AG04450 (cell line): ENCODE results near the gene UBE2F. TPM values are rescaled to one million over a fixed set of nuclear protein-coding genes. Genes with fewer than 3 reads are reported as not detected.

Source experiments
- CTCF ChIA-PET: fragments of 300-600, 350-600 bp; formaldehyde crosslinking; extraction: SDS; loops from one replicate; lab custom pipeline; 2022; ENCODE audit warnings: antibody characterized with exemption, inconsistent platforms; lab: Charles Lee
- POLR2A ChIA-PET: fragments of 350-600 bp; formaldehyde crosslinking; extraction: SDS; loops from one replicate; lab custom pipeline; 2021; ENCODE audit warnings: antibody characterized with exemption, inconsistent platforms; lab: Yijun Ruan, JAX
- DNase-seq: peaks from one replicate; pipeline ENCODE4 v3.0.0-alpha.2; 2011; ENCODE audit warnings: low read depth, low spot score
- H3K27ac ChIP-seq: one replicate; pipeline ENCODE4 v1.5.1; 2012; ENCODE audit warnings: low read depth, low read length, control low read depth
- H3K27me3 ChIP-seq: one replicate; pipeline ENCODE4 v1.6.0; 2012; ENCODE audit warnings: low read length; ENCODE audit not compliant: control insufficient read depth, insufficient read depth
- H3K4me3 ChIP-seq: 2 replicates; pipeline ENCODE4 v1.5.1; 2011; ENCODE audit warnings: mild to moderate bottlenecking, low read depth, low read length, control low read depth
- H3K9me3 ChIP-seq: 2 replicates; pipeline ENCODE4 v1.5.1; 2012; ENCODE audit warnings: low read length; ENCODE audit not compliant: control insufficient read depth, insufficient read depth
- CTCF ChIP-seq: IDR thresholded peaks from 2 replicates; pipeline ENCODE4 v1.5.1; 2011; ENCODE audit warnings: low read depth, low read length, control low read depth, inconsistent platforms
- polyA plus RNA-seq: library from polyadenylated mRNA; depleted of rRNA; stranded (reverse); fragments of >200 nt; gene quantifications from 2 replicates; pipeline ENCODE4 v1.2.3, GENCODE V29; 2011

Gene UBE2F
- polyA plus RNA-seq, 1 experiment, result 119 TPM

GRCh38 chr2:238067939-238068338 is 101.1 kb downstream of the UBE2F start:
- Histone ChIP-seq H3K27ac (no peak overlapping the region), H3K9me3 (no peaks in the 10 kb centered on the region), H3K27me3 (no peaks in the 10 kb centered on the region), H3K4me3 (no peak overlapping the region)
- no peak for TF ChIP-seq CTCF
- CTCF ChIA-PET, result interaction anchor here (1.0 kb wide), 1 partner anchor 196 kb away, joined by 6 read pairs; no protein-coding TSS in a partner anchor
- POLR2A ChIA-PET, result no interaction called here
- no peak for DNase-seq

- Histone ChIP-seq H3K4me3 (no peak overlapping the region), H3K27ac (no peak overlapping the region), H3K27me3 (no peaks in the 10 kb centered on the region), H3K9me3 (no peaks in the 10 kb centered on the region)
- DNase-seq, result no peak
- POLR2A ChIA-PET, result no interaction called here
- no peak for TF ChIP-seq CTCF
- CTCF ChIA-PET, result interaction anchor here (1.0 kb wide), 1 partner anchor 195 kb away, joined by 6 read pairs; no protein-coding TSS in a partner anchor
Observed at GRCh38 chr2:238069021-238069709, 102.4 kb downstream of the UBE2F start.

- TF ChIP-seq CTCF, result no peak
- POLR2A ChIA-PET, result no interaction called here
- CTCF ChIA-PET, result no interaction called here
- Histone ChIP-seq H3K9me3 (no peaks in the 10 kb centered on the region), H3K27me3 (no peaks in the 10 kb centered on the region), H3K4me3 (no peak overlapping the region), H3K27ac (no peak overlapping the region)
- DNase-seq, result no peak
Observed at GRCh38 chr2:238069877-238070276, 103.1 kb downstream of the UBE2F start.

GRCh38 chr2:238075397-238075796 is 108.6 kb downstream of the UBE2F start:
- no peak for TF ChIP-seq CTCF
- ChIA-PET CTCF (interaction anchor here (0.8 to 1.0 kb wide), 2 partner anchors 11 to 152 kb away, joined by 3 read pairs; no protein-coding TSS in a partner anchor), POLR2A (no interaction called here)
- no peak overlapping the region for H3K4me3 ChIP-seq
- H3K27ac ChIP-seq, result no peak overlapping the region
- DNase-seq, result no peak
- peaks cover 2% of the 10 kb centered on the region; the same call in 1 of the 2 replicates for H3K9me3 ChIP-seq
- no peaks in the 10 kb centered on the region for H3K27me3 ChIP-seq

GRCh38 chr2:238077292-238077691 is 110.5 kb downstream of the UBE2F start:
- no peak for TF ChIP-seq CTCF
- Histone ChIP-seq H3K9me3 (peaks cover 4% of the 10 kb centered on the region; the same call in 1 of the 2 replicates), H3K27ac (no peak overlapping the region), H3K4me3 (no peak overlapping the region), H3K27me3 (no peaks in the 10 kb centered on the region)
- POLR2A ChIA-PET, result no interaction called here
- no peak for DNase-seq
- CTCF ChIA-PET, result interaction anchor here (0.7 to 1.0 kb wide), 2 partner anchors 28 to 219 kb away, joined by 3 to 7 read pairs; no protein-coding TSS in a partner anchor
